ENCODE measurements around the gene RNF207.

DNA sequence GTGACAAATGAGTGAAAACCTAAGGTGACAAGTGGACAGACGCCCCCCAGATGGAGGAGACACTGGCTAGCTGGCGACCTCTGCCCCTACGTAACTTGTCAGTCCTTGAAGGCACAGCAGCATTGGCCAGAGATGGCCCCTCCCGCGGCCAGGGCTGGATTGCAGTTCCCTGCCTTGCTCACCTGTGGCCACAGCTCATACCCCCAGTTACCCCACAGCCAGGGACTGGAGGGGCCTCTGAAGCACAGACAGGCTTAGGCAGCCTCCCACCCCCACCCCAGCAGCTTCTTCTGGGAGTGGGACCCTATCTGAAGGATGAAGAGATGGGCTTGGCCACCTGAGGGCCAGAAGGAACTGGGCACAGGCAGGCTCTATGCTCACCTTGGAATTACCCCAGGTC is 41.7 kb downstream of the RNF207 start:
- no peak for TF ChIP-seq CTCF (IDR thresholded peaks at IDR 0.05)
- no peak for TF ChIP-seq POLR2A (IDR thresholded peaks at IDR 0.05)
